Panc1 (cell line): ENCODE results near the gene EIF4EBP2. TPM values are rescaled to one million over a fixed set of nuclear protein-coding genes. Genes with fewer than 3 reads are reported as not detected.
A peak's percentile ranks its signal among the peaks of the same experiment; 100 is the strongest.

Source experiments
- ATAC-seq: fragments of 200-7000 bp; cut with Tn5 transposase; 2 replicates; pipeline ENCODE4 v1.9.1; 2020; ENCODE audit warnings: mild to moderate bottlenecking, moderate library complexity
- BruUV-seq: library from RNA; stranded (reverse); fragments of 400-500 nt; replicated peaks from 2 replicates; lab custom pipeline; 2021; lab: Mats Ljungman, UMichigan
- CTCF ChIA-PET: fragments of 300-600 bp; sonication (Branson Sonifier 250); formaldehyde crosslinking; loops from one replicate; lab custom pipeline; 2022; ENCODE audit warnings: antibody characterized with exemption; lab: Charles Lee
- POLR2A ChIA-PET: fragments of 300-600 bp; sonication (Branson Sonifier 250); formaldehyde crosslinking; loops from one replicate; lab custom pipeline; 2022; ENCODE audit warnings: antibody characterized with exemption; lab: Charles Lee
- DNase-seq: peaks from one replicate; pipeline ENCODE4 v3.0.0-alpha.2; 2010; ENCODE audit warnings: low read depth, low spot score
- H3K27ac ChIP-seq: 2 replicates; pipeline ENCODE4 v1.5.1; 2011; ENCODE audit warnings: mild to moderate bottlenecking, low read length, inconsistent platforms
- H3K27me3 ChIP-seq: fragments of 200-500 bp; sonication (Bioruptor generic); 2 replicates; pipeline ENCODE4 v1.6.0; 2014; ENCODE audit warnings: low read length, inconsistent platforms; ENCODE audit not compliant: control insufficient read depth, insufficient read depth
- H3K36me3 ChIP-seq: fragments of 200-500 bp; sonication (Bioruptor generic); 2 replicates; pipeline ENCODE4 v1.5.1; 2014; ENCODE audit warnings: inconsistent platforms, mild to moderate bottlenecking, low read length, moderate library complexity; ENCODE audit not compliant: control insufficient read depth, insufficient read depth
- H3K4me1 ChIP-seq: 2 replicates; pipeline ENCODE4 v1.5.1; 2011; ENCODE audit warnings: inconsistent platforms, mild to moderate bottlenecking, low read length, moderate library complexity; ENCODE audit not compliant: control insufficient read depth, insufficient read depth
- H3K4me3 ChIP-seq, 2 experiments: 2 replicates each; pipeline ENCODE4 v1.5.1; 2011 to 2012; ENCODE audit warnings: low read depth in 2 of 2, low read length in 2 of 2, mild to moderate bottlenecking in 2 of 2, inconsistent platforms in 1 of 2, moderate library complexity in 1 of 2
- H3K9me3 ChIP-seq: fragments of 200-500 bp; sonication (Bioruptor generic); 2 replicates; pipeline ENCODE4 v1.5.1; 2014; ENCODE audit warnings: low read depth, mild to moderate bottlenecking, inconsistent platforms, low read length, moderate library complexity; ENCODE audit not compliant: control insufficient read depth, insufficient read depth
- POLR2AphosphoS5 ChIP-seq: IDR thresholded peaks from 2 replicates; pipeline ENCODE4 v1.6.1; 2012; ENCODE audit warnings: mild to moderate bottlenecking, low read depth, low read length, moderate library complexity
- SIN3A ChIP-seq: IDR thresholded peaks from 2 replicates; pipeline ENCODE4 v1.6.1; 2012; ENCODE audit warnings: low read depth, mild to moderate bottlenecking, low read length, moderate library complexity, borderline replicate concordance; ENCODE audit not compliant: insufficient read depth
- TCF7L2 ChIP-seq: IDR thresholded peaks from 2 replicates; pipeline ENCODE4 v1.6.1; 2011; ENCODE audit warnings: mild to moderate bottlenecking, low read depth, low read length, inconsistent platforms
- in situ Hi-C: cut with HindIII; loops from 2 replicates; pipeline ENCODE4 v1.10.0; 2016; ENCODE audit warnings: low sequenced_read_pairs, low pct_unique_long_range_greater_than_20kb
- intact Hi-C: fragments of 100-400 bp; cut with micrococcal nuclease; formaldehyde crosslinking; loops from one replicate; pipeline ENCODE4 v1.10.0; 2022; ENCODE audit not compliant: unreplicated experiment
- total RNA-seq: library from RNA; stranded (reverse); gene quantifications from one replicate; pipeline ENCODE4 v1.2.1, GENCODE V29; 2021; ENCODE audit not compliant: unreplicated experiment
- TF ChIP-seq, protein P1 (sequence below), 2 experiments: IDR thresholded peaks; 2 replicates each; pipeline ENCODE4 v1.6.1; 2011 to 2012; ENCODE audit warnings: low read depth in 2 of 2, control low read depth in 1 of 2, low read length in 1 of 2, mild to moderate bottlenecking in 1 of 2, moderate library complexity in 1 of 2; ENCODE audit not compliant: insufficient read depth in 1 of 2
- TF ChIP-seq, protein P2 (sequence below): fragments of 450-650 bp; IDR thresholded peaks from 2 replicates; pipeline ENCODE4 v1.5.1; 2017; ENCODE audit warnings: mild to moderate bottlenecking

Gene EIF4EBP2
- total RNA-seq, 1 experiment from 2014 or later, result 48.2 TPM

DNA sequence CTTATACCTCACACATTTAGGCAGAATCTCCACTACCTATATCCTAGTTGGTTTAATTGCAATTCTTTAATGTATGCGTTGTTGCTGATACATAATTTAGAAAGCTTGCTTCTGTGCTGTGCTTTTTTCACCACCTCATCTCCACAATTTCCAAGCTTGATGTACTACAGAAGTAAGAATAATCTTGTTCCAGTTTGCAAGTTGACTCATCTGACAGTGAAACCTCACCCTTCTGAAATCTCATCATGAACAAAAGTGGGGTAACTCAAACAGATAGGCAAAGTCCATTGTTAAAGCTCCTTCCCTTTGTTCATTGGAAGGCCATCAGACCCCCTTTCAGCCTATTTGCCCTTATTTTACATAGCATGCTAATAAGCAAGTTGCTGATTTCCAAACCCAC is 13.6 kb downstream of the EIF4EBP2 start:
- ChIA-PET POLR2A (no interaction called here), CTCF (no interaction called here)
- no peak for ATAC-seq

DNA sequence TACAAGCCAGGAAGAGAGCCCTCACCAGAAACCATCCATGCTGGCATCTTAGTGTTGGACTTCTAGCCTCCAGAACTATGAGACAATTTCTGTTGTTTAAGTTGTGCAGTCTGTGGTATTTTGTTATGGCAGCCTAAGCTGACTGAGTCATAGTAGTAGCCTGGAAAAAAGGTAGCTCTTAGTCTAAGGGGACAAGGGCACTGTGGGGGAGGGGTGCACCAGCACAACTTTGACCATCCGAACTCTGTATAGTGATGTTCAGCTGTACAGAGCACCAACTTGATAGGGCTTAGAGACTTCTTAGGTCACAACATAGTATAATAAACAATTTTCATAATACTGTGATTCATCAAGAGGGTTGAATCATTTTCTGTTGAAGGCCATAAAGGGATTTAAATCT is 14.3 kb downstream of the EIF4EBP2 start:
- intact Hi-C loops (no loop called here), in situ Hi-C loops (no loop called here)
- no TSS peak for BruUV-seq
- CTCF ChIA-PET, result no interaction called here
- Histone ChIP-seq H3K27me3 (no peaks in the 10 kb centered on the region), H3K36me3 (peaks cover 15% of the 10 kb centered on the region), H3K4me1 (no peaks in the 10 kb centered on the region), H3K4me3 (no peak overlapping the region), H3K9me3 (no peaks in the 10 kb centered on the region), H3K27ac (no peak overlapping the region)
- DNase-seq (no peak), ATAC-seq (peak; percentile 53; the same call in 1 of the 2 replicates)
- POLR2A ChIA-PET, result no interaction called here
- TF ChIP-seq POLR2AphosphoS5 (no peak), TCF7L2 (no peak), SIN3A (no peak)
- TF ChIP-seq, protein P1, sequence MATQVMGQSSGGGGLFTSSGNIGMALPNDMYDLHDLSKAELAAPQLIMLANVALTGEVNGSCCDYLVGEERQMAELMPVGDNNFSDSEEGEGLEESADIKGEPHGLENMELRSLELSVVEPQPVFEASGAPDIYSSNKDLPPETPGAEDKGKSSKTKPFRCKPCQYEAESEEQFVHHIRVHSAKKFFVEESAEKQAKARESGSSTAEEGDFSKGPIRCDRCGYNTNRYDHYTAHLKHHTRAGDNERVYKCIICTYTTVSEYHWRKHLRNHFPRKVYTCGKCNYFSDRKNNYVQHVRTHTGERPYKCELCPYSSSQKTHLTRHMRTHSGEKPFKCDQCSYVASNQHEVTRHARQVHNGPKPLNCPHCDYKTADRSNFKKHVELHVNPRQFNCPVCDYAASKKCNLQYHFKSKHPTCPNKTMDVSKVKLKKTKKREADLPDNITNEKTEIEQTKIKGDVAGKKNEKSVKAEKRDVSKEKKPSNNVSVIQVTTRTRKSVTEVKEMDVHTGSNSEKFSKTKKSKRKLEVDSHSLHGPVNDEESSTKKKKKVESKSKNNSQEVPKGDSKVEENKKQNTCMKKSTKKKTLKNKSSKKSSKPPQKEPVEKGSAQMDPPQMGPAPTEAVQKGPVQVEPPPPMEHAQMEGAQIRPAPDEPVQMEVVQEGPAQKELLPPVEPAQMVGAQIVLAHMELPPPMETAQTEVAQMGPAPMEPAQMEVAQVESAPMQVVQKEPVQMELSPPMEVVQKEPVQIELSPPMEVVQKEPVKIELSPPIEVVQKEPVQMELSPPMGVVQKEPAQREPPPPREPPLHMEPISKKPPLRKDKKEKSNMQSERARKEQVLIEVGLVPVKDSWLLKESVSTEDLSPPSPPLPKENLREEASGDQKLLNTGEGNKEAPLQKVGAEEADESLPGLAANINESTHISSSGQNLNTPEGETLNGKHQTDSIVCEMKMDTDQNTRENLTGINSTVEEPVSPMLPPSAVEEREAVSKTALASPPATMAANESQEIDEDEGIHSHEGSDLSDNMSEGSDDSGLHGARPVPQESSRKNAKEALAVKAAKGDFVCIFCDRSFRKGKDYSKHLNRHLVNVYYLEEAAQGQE (IDR thresholded peaks at IDR 0.05; ENCODE audit: insufficient read depth in 1 of 2, low read depth in 2 of 2, low read length in 1 of 2), result no peak
- TF ChIP-seq, protein P2, sequence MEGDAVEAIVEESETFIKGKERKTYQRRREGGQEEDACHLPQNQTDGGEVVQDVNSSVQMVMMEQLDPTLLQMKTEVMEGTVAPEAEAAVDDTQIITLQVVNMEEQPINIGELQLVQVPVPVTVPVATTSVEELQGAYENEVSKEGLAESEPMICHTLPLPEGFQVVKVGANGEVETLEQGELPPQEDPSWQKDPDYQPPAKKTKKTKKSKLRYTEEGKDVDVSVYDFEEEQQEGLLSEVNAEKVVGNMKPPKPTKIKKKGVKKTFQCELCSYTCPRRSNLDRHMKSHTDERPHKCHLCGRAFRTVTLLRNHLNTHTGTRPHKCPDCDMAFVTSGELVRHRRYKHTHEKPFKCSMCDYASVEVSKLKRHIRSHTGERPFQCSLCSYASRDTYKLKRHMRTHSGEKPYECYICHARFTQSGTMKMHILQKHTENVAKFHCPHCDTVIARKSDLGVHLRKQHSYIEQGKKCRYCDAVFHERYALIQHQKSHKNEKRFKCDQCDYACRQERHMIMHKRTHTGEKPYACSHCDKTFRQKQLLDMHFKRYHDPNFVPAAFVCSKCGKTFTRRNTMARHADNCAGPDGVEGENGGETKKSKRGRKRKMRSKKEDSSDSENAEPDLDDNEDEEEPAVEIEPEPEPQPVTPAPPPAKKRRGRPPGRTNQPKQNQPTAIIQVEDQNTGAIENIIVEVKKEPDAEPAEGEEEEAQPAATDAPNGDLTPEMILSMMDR, result no peak

More for the DNA sequence above, 13.6 kb downstream of the EIF4EBP2 start:
- Histone ChIP-seq H3K27ac (no peak overlapping the region), H3K4me1 (no peaks in the 10 kb centered on the region), H3K27me3 (no peaks in the 10 kb centered on the region), H3K4me3 (no peak overlapping the region), H3K9me3 (no peaks in the 10 kb centered on the region), H3K36me3 (peaks cover 15% of the 10 kb centered on the region)
- intact Hi-C loops (no loop called here), in situ Hi-C loops (no loop called here)
- TF ChIP-seq TCF7L2 (no peak), SIN3A (no peak), POLR2AphosphoS5 (no peak)
- TF ChIP-seq, protein P1 (IDR thresholded peaks at IDR 0.05; ENCODE audit: insufficient read depth in 1 of 2, low read depth in 2 of 2, low read length in 1 of 2), result no peak
- TF ChIP-seq, protein P2, result no peak
- no TSS peak for BruUV-seq
- no peak for DNase-seq
